HG03342 (cell line): ENCODE measurements around the gene ZFHX3.
"Not testable (repeated sequence)": the region's sequence is repeated elsewhere in the genome, so short reads cannot be mapped to it uniquely, and the experiment has no call there.

ENCODE experiments used
- ATAC-seq: cut with Tn5 transposase; IDR thresholded peaks from one replicate; pipeline ENCODE4 v1.9.1; 2021; ENCODE audit warnings: mild to moderate bottlenecking, moderate library complexity; ENCODE audit not compliant: unreplicated experiment

ZFHX3 gene

GRCh38 chr16:73047536-73048291, at the start of gene ZFHX3:
Gene ZFHX3 (minus strand): TSS chr16:73048128. CDS start chr16:72960145, 87,983 bp downstream.
- ATAC-seq = peak; percentile 73

DNA sequence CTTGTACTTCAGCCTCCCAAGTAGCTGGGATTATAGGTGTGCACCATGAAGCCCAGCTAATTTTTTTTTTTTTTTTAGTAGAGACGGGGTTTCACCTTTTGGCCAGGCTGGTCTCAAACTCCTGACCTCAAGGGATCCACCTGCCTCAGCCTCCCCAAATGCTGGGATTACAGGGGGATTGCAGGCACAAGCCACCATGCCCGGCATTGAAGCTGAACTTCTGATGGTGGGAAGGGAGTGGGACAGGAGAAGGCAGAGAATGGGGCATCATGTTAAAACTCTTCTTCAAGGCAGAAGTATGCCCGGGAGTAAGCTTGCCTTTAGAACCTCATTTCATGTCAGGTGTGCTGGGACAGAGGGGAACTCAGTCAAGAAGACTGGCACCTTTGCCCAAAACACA, 48.6 kb upstream of the ZFHX3 start:
- no peak for ATAC-seq

GRCh38 chr16:73095885-73096421, 48.0 kb upstream of the ZFHX3 start:
- ATAC-seq = no peak

- no peak for ATAC-seq
Observed at GRCh38 chr16:73095142-73095820, 47.4 kb upstream of the ZFHX3 start.

DNA sequence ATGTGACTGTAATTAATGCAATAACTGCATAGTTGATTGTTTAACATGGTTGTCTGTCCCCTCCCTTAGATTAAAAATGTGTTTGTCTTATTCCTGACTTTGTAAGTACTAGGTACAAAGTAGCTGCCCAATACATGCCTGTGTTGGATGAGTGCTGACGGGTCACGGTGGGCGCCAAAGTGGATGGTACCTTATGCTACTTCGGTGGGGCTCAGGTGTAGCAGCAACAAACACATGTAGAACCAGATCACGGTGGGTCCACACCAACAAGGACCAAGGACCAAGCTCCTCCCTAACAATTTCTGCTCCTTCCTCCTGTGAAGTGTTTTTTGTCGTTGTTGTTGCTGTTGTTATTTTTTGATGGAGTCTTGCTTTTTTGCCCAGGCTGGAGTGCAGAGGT, 46.4 kb upstream of the ZFHX3 start:
- no peak for ATAC-seq

GRCh38 chr16:73093146-73094144, 45.5 kb upstream of the ZFHX3 start:
- ATAC-seq = no peak

DNA sequence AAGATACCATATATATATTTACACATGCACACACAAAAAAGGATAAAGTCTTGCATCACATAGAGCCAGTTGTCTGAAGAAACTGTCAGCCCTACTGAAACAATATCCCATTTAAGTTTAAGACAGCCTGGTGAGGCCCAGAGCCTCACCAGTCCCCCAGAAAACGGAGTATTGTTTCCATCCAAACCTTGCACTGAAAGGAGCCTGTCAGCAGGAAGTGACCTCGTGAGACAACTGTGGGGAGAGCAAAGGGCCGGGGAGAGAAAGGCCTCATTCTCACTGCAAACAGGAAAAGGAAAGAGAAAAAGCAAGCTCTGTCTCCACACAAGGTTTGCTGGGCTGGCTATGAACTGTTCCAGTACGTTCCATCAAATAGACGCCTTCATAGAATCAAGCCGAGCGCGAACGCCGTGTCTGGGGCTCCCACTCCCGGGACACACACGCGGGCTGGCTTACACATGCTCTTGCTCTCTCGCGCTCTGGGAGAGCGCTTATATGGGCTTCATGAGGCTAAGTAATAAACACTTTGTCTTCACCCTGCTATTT, 44.4 kb upstream of the ZFHX3 start:
- no peak for ATAC-seq

- ATAC-seq = no peak
Observed at GRCh38 chr16:73091174-73091573, 43.2 kb upstream of the ZFHX3 start.

GRCh38 chr16:73089420-73089819, 41.5 kb upstream of the ZFHX3 start:
- ATAC-seq = no peak

- no peak for ATAC-seq
Observed at GRCh38 chr16:73086108-73086507, 38.2 kb upstream of the ZFHX3 start.

- no peak for ATAC-seq
Observed at GRCh38 chr16:73083271-73083670, 35.3 kb upstream of the ZFHX3 start.

- ATAC-seq = not testable (repeated sequence)
Observed at GRCh38 chr16:73082634-73083051, 34.7 kb upstream of the ZFHX3 start.

- ATAC-seq = no peak
Observed at GRCh38 chr16:73080931-73081330, 33.0 kb upstream of the ZFHX3 start.

GRCh38 chr16:73076324-73076810, 28.4 kb upstream of the ZFHX3 start:
- ATAC-seq = no peak

GRCh38 chr16:73074382-73074781, 26.5 kb upstream of the ZFHX3 start:
- ATAC-seq = no peak

DNA sequence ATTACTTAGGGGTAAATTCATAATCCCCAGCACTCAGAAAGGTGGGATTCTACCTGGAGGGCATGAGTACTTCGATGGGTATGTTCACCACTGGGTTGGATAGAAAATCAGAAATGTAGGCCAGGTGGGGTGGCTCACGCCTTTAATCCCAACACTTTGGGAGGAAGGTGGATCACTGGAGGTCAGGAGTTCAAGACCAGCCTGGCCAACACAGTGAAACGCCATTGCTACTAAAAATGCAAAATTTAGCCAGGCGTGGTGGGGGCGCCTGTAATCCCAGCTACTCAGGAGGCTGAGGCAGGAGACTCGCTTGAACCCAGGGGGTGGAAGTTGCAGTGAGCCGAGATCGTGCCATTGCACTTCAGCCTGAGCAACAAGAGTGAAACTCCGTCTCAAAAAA, 24.1 kb upstream of the ZFHX3 start:
- not testable (repeated sequence) for ATAC-seq

DNA sequence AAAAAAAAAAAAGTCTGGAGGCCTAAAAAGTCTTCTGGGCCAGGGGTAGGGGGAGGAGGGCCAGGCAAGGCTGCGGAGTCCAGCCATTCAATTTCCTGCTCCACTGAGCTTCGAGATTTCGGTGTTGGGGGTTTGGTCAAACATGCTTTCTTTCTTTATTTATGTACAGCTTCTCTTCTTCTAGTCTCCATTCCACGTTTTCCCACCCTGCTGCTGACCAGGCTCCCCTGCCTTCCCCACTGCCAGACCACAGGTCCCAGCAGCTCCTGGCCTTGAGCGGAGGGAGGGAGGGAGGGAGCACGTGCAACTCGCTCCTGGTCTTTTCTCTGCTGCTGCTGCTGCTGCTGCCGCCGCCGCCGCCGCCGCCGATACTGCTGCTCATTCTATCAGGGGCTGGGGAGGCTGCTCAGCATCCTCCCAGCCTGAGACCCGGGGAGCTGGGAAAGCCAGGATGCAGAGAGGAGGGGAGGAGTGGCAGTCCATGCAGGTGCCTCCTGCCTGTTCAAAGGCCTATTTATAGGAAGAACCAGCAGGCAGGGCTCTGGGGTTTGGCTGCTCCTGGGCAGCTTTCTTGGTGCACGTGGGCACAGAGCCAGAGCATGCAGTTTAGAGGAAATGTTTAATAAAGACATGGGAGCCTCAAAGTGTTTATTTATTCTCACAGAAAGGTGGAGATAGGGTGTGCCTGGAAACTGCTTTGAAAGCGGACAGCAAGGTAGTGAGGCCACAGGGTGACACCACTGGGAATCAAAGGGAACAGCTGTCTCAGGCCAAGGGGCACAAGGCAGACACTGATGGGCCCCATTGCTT, 23.4 kb upstream of the ZFHX3 start:
- no peak for ATAC-seq

DNA sequence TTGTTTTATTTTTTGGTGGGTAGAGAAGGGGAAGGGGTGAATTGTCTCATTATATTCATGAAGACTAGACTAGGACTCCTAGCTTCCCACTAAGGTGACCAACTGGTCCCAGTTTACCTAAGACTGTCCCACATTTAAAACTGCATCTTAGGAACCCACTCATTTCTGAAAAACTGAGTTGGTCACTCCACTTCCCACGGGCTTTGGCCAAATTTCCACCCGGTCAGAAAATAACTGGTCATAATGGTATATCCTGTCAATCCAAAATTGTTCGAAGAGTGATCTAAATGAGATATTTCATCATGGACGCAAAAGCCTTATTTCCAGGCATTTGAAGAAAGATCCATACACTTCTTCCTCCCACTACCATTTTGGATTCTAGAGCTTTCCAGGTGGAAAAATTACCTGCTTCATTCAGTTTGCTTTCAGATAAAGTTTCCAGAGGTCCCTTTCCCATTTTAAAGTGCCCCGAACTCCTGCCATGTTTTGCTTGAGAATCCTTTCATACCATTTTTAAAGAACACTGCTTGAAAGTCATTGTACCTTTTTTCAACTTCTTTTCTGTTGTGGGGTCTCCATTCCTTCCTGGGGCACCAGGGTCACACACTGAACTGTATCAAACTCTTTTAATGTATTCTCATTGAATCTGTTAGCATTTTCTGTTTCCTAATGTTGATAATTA, 21.8 kb upstream of the ZFHX3 start:
- no peak for ATAC-seq
